OCI-LY7 (cell line): ENCODE measurements around the gene GLUL.

ENCODE experiments used
- CTCF ChIP-seq: fragments of 200-600 bp; sonication (generic); conservative IDR thresholded peaks from 2 replicates; pipeline ENCODE4 v1.5.1; 2014; ENCODE audit warnings: mild to moderate bottlenecking, antibody characterized with exemption, low read length, moderate library complexity, mixed read lengths
- EZH2phosphoT487 ChIP-seq: fragments of 200-600 bp; sonication (generic); IDR thresholded peaks from 2 replicates; pipeline ENCODE4 v1.6.1; 2018; ENCODE audit warnings: low read depth, borderline replicate concordance, mild to moderate bottlenecking, mixed run types, antibody characterized with exemption, low read length, moderate library complexity, mixed read lengths

- TF ChIP-seq CTCF (no peak), EZH2phosphoT487 (no peak)
These were observed at the start of gene GLUL for GRCh38 chr1:182391362-182392049.
